ENCODE measurements around the gene EFNA5.

The EFNA5 gene

DNA sequence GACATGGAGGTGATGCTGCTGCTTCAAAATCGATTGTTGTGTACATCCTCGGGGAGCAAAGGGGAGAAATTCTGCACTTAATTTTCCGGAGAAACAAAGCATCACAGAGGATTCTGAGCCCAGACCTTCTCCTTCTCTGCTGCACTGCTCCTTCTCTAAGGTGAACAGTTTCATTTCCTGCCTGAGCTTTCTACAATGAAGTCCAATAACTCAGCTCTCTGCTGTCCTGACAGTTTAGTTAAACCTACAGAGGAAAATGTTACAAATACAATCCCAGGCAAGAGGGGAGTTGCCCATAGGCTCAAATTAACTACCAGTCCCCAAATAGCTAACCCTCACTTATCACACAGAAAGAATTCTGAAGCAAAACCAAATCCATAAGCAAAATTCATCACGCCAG, 206.3 kb downstream of the EFNA5 start:
- TF ChIP-seq MYC (IDR thresholded peaks at IDR 0.05; ENCODE audit: low read depth, low read length) = no peak
- TF ChIP-seq, protein P1, sequence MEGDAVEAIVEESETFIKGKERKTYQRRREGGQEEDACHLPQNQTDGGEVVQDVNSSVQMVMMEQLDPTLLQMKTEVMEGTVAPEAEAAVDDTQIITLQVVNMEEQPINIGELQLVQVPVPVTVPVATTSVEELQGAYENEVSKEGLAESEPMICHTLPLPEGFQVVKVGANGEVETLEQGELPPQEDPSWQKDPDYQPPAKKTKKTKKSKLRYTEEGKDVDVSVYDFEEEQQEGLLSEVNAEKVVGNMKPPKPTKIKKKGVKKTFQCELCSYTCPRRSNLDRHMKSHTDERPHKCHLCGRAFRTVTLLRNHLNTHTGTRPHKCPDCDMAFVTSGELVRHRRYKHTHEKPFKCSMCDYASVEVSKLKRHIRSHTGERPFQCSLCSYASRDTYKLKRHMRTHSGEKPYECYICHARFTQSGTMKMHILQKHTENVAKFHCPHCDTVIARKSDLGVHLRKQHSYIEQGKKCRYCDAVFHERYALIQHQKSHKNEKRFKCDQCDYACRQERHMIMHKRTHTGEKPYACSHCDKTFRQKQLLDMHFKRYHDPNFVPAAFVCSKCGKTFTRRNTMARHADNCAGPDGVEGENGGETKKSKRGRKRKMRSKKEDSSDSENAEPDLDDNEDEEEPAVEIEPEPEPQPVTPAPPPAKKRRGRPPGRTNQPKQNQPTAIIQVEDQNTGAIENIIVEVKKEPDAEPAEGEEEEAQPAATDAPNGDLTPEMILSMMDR (IDR thresholded peaks at IDR 0.05; ENCODE audit: low read depth, low read length) = no peak
- TF ChIP-seq, protein P2, sequence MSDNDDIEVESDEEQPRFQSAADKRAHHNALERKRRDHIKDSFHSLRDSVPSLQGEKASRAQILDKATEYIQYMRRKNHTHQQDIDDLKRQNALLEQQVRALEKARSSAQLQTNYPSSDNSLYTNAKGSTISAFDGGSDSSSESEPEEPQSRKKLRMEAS (IDR thresholded peaks at IDR 0.05; ENCODE audit: low read depth, low read length) = no peak
- TF ChIP-seq POLR2A (IDR thresholded peaks at IDR 0.05; ENCODE audit: extremely low read depth, insufficient read length) = no peak
- DNase-seq (ENCODE audit: low read depth) = no peak

DNA sequence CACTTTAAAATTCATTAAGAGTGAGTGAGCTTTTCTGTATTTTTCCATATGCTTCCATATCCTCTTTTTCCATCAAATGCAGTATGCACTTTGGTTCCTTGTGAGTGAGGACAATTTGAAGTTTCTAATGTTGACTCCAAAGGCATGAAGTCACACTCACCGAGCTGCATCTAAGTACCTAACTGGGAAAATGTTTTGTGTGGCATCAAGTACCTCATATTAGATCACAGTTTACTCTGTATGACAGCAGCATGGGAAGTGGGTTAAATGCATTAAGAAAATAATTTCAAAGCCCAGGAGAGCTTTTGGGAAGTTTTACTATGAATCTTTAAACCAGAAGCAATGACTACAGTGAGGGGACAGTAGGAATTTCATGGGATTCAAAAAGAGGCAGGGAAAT, 207.0 kb downstream of the EFNA5 start:
- TF ChIP-seq, protein P2 (IDR thresholded peaks at IDR 0.05; ENCODE audit: low read depth, low read length) = no peak
- no peak for TF ChIP-seq MYC (IDR thresholded peaks at IDR 0.05; ENCODE audit: low read depth, low read length)
- TF ChIP-seq POLR2A (IDR thresholded peaks at IDR 0.05; ENCODE audit: extremely low read depth, insufficient read length) = no peak
- TF ChIP-seq, protein P1 (IDR thresholded peaks at IDR 0.05; ENCODE audit: low read depth, low read length) = no peak
- H3K4me3 ChIP-seq (ENCODE audit: low read depth, low read length) = no peak overlapping the region
- DNase-seq (ENCODE audit: low read depth) = no peak

More for the DNA sequence above, 206.3 kb downstream of the EFNA5 start:
- no peak overlapping the region for H3K4me3 ChIP-seq (ENCODE audit: low read depth, low read length)

DNA sequence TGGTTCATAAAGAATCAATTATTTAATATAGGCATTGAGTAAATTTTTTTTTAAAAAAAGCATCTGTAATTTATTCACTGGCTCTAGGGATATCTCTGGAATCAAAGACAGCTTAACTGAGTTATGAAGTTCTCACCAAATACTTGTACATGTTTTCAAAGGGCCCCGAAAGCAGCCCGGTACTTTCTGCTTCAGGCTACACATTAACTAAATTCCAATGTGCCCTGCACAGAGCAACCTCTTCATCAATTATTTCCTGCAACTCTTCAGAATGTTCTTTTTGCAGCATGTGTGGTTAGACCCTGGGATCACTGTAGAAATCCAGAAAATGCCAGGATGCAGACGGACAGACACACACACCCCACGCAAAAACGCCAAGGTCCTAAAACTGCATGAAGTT, 209.0 kb downstream of the EFNA5 start:
- no peak overlapping the region for H3K4me3 ChIP-seq (ENCODE audit: low read depth, low read length)
- no peak for DNase-seq (ENCODE audit: low read depth)
- TF ChIP-seq, protein P2 (IDR thresholded peaks at IDR 0.05; ENCODE audit: low read depth, low read length) = no peak

DNA sequence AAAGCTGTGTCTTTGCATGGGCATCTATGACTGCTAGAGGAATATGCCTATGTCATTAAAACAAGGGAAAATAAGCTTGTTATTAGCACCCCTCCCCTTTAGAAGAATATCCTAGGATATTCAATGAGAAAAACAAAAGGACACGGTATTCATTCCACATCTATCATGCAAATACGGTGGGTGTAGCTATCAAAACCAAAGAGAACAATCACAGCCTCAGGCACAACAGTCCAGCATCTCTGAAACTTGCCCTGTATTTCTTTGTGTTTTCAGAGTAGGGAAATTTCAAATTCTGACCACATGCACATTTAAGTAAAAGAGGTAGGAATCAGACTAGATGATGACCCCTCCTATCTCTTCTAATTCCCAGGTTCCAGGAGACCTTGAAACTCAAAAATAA, 209.9 kb downstream of the EFNA5 start:
- TF ChIP-seq, protein P1 (IDR thresholded peaks at IDR 0.05; ENCODE audit: low read depth, low read length) = no peak
- TF ChIP-seq MYC (IDR thresholded peaks at IDR 0.05; ENCODE audit: low read depth, low read length) (no peak), POLR2A (IDR thresholded peaks at IDR 0.05; ENCODE audit: extremely low read depth, insufficient read length) (no peak)
- TF ChIP-seq, protein P2 (IDR thresholded peaks at IDR 0.05; ENCODE audit: low read depth, low read length) = no peak
- DNase-seq (ENCODE audit: low read depth) = no peak
- no peak overlapping the region for H3K4me3 ChIP-seq (ENCODE audit: low read depth, low read length)

DNA sequence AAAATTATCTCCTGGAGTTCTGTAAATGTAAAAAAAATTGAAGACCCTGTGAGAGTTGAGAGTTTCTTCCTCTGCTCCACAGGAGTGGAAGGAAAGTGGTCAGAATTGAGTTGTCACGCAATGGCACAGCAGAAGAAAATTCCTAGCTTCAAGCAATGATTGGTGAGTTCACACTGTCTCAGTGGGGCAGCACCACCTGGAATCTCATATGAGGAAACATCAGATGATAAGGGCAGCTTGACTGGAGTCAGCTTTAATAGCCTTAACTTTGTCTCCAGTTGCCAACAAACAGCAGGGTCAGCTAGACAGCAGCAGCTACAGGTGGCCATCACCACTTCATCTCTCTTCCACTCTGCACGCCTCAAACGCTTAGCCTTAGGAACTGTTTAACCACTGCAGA, 211.1 kb downstream of the EFNA5 start:
- no peak overlapping the region for H3K4me3 ChIP-seq (ENCODE audit: low read depth, low read length)
- TF ChIP-seq, protein P1 (IDR thresholded peaks at IDR 0.05; ENCODE audit: low read depth, low read length) = no peak
- no peak for TF ChIP-seq POLR2A (IDR thresholded peaks at IDR 0.05; ENCODE audit: extremely low read depth, insufficient read length)
- no peak for TF ChIP-seq MYC (IDR thresholded peaks at IDR 0.05; ENCODE audit: low read depth, low read length)
- TF ChIP-seq, protein P2 (IDR thresholded peaks at IDR 0.05; ENCODE audit: low read depth, low read length) = no peak
- no peak for DNase-seq (ENCODE audit: low read depth)

DNA sequence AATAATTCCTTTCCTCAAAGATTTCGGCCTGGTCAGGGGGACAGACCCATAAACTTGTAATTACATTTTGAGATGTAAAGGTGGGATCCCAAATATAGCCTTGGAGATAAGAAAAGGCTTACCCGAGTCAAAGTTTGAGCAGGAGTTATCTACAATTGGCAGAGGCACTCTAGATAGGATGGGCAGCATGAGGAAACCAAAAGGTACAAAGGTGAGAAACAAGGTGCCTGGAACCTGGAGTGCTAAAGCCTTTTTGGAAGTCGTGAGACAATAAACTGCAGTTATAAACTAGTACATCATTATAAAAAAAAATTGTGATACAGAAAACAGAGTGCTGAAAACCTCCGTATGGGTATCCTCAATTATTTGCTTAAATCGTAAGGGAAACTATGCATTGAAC, 212.4 kb downstream of the EFNA5 start:
- TF ChIP-seq POLR2A (IDR thresholded peaks at IDR 0.05; ENCODE audit: extremely low read depth, insufficient read length) = no peak
- TF ChIP-seq, protein P2 (IDR thresholded peaks at IDR 0.05; ENCODE audit: low read depth, low read length) = no peak
- no peak for TF ChIP-seq MYC (IDR thresholded peaks at IDR 0.05; ENCODE audit: low read depth, low read length)
- TF ChIP-seq, protein P1 (IDR thresholded peaks at IDR 0.05; ENCODE audit: low read depth, low read length) = no peak
- no peak overlapping the region for H3K4me3 ChIP-seq (ENCODE audit: low read depth, low read length)
- DNase-seq (ENCODE audit: low read depth) = no peak

Data from NB4 (cell line).